Measurements from ENCODE around the gene CFAP299.
"Not testable (repeated sequence)": the region's sequence is repeated elsewhere in the genome, so short reads cannot be mapped to it uniquely, and the experiment has no call there.

The CFAP299 gene

GRCh38 chr4:80732010-80732409, 396.5 kb downstream of the CFAP299 start:
- no peak for DNase-seq (ENCODE audit: insufficient read length, low spot score)
- TF ChIP-seq POU2F2 (IDR thresholded peaks at IDR 0.05; ENCODE audit: low read depth, low read length) = no peak
- TF ChIP-seq POLR2A (IDR thresholded peaks at IDR 0.05; ENCODE audit: low read depth, low read length) = no peak
- TF ChIP-seq SPI1 (IDR thresholded peaks at IDR 0.05; ENCODE audit: low read depth, low read length) = no peak
- TF ChIP-seq TAF1 (IDR thresholded peaks at IDR 0.05; ENCODE audit: low read depth, low read length) = no peak
- TF ChIP-seq POLR2AphosphoS5 (IDR thresholded peaks at IDR 0.05; ENCODE audit: low read depth, low read length) = no peak
- TF ChIP-seq PAX5 (IDR thresholded peaks at IDR 0.05; ENCODE audit: insufficient read depth, low read length, severe bottlenecking) = no peak
- FAIRE-seq = no peak

- DNase-seq (ENCODE audit: insufficient read length, low spot score) (no peak), FAIRE-seq (no peak)
- TF ChIP-seq TAF1 (IDR thresholded peaks at IDR 0.05; ENCODE audit: low read depth, low read length) (no peak), SPI1 (IDR thresholded peaks at IDR 0.05; ENCODE audit: low read depth, low read length) (no peak), POLR2A (IDR thresholded peaks at IDR 0.05; ENCODE audit: low read depth, low read length) (no peak), POLR2AphosphoS5 (IDR thresholded peaks at IDR 0.05; ENCODE audit: low read depth, low read length) (no peak), PAX5 (IDR thresholded peaks at IDR 0.05; ENCODE audit: insufficient read depth, low read length, severe bottlenecking) (no peak), POU2F2 (IDR thresholded peaks at IDR 0.05; ENCODE audit: low read depth, low read length) (no peak)
Measured at GRCh38 chr4:80740375-80740774, 404.8 kb downstream of the CFAP299 start.

GRCh38 chr4:80749558-80749957, 414.0 kb downstream of the CFAP299 start:
- DNase-seq (ENCODE audit: insufficient read length, low spot score); FAIRE-seq: not testable (repeated sequence)

GRCh38 chr4:80751200-80751599, 415.7 kb downstream of the CFAP299 start:
- FAIRE-seq = no peak
- TF ChIP-seq SPI1 (IDR thresholded peaks at IDR 0.05; ENCODE audit: low read depth, low read length) (no peak), POLR2AphosphoS5 (IDR thresholded peaks at IDR 0.05; ENCODE audit: low read depth, low read length) (no peak), TAF1 (IDR thresholded peaks at IDR 0.05; ENCODE audit: low read depth, low read length) (no peak), PAX5 (IDR thresholded peaks at IDR 0.05; ENCODE audit: insufficient read depth, low read length, severe bottlenecking) (no peak), POLR2A (IDR thresholded peaks at IDR 0.05; ENCODE audit: low read depth, low read length) (no peak), POU2F2 (IDR thresholded peaks at IDR 0.05; ENCODE audit: low read depth, low read length) (no peak)
- no peak for DNase-seq (ENCODE audit: insufficient read length, low spot score)

- no peak for DNase-seq (ENCODE audit: insufficient read length, low spot score)
- FAIRE-seq = no peak
- TF ChIP-seq PAX5 (IDR thresholded peaks at IDR 0.05; ENCODE audit: insufficient read depth, low read length, severe bottlenecking) = no peak
- TF ChIP-seq TAF1 (IDR thresholded peaks at IDR 0.05; ENCODE audit: low read depth, low read length) = no peak
- TF ChIP-seq SPI1 (IDR thresholded peaks at IDR 0.05; ENCODE audit: low read depth, low read length) = no peak
- TF ChIP-seq POLR2A (IDR thresholded peaks at IDR 0.05; ENCODE audit: low read depth, low read length) = no peak
- TF ChIP-seq POU2F2 (IDR thresholded peaks at IDR 0.05; ENCODE audit: low read depth, low read length) = no peak
- no peak for TF ChIP-seq POLR2AphosphoS5 (IDR thresholded peaks at IDR 0.05; ENCODE audit: low read depth, low read length)
Measured at GRCh38 chr4:80767944-80768343, 432.4 kb downstream of the CFAP299 start.

- TF ChIP-seq PAX5 (IDR thresholded peaks at IDR 0.05; ENCODE audit: insufficient read depth, low read length, severe bottlenecking) (no peak), POU2F2 (IDR thresholded peaks at IDR 0.05; ENCODE audit: low read depth, low read length) (no peak), SPI1 (IDR thresholded peaks at IDR 0.05; ENCODE audit: low read depth, low read length) (no peak), TAF1 (IDR thresholded peaks at IDR 0.05; ENCODE audit: low read depth, low read length) (no peak), POLR2A (IDR thresholded peaks at IDR 0.05; ENCODE audit: low read depth, low read length) (no peak), POLR2AphosphoS5 (IDR thresholded peaks at IDR 0.05; ENCODE audit: low read depth, low read length) (no peak)
- FAIRE-seq = no peak
- no peak for DNase-seq (ENCODE audit: insufficient read length, low spot score)
Measured at GRCh38 chr4:80776168-80776567, 440.6 kb downstream of the CFAP299 start.

- DNase-seq (ENCODE audit: insufficient read length, low spot score) (no peak), FAIRE-seq (no peak)
- TF ChIP-seq PAX5 (IDR thresholded peaks at IDR 0.05; ENCODE audit: insufficient read depth, low read length, severe bottlenecking) (no peak), POLR2AphosphoS5 (IDR thresholded peaks at IDR 0.05; ENCODE audit: low read depth, low read length) (no peak)
Measured at GRCh38 chr4:80781431-80781830, 445.9 kb downstream of the CFAP299 start.

- DNase-seq (ENCODE audit: insufficient read length, low spot score) (no peak), FAIRE-seq (no peak)
Measured at GRCh38 chr4:80787306-80787705, 451.8 kb downstream of the CFAP299 start.

GRCh38 chr4:80788798-80789197, 453.3 kb downstream of the CFAP299 start:
- FAIRE-seq = no peak
- no peak for DNase-seq (ENCODE audit: insufficient read length, low spot score)
- TF ChIP-seq POLR2A (IDR thresholded peaks at IDR 0.05; ENCODE audit: low read depth, low read length) (no peak), POLR2AphosphoS5 (IDR thresholded peaks at IDR 0.05; ENCODE audit: low read depth, low read length) (no peak), TAF1 (IDR thresholded peaks at IDR 0.05; ENCODE audit: low read depth, low read length) (no peak), POU2F2 (IDR thresholded peaks at IDR 0.05; ENCODE audit: low read depth, low read length) (no peak), PAX5 (IDR thresholded peaks at IDR 0.05; ENCODE audit: insufficient read depth, low read length, severe bottlenecking) (no peak), SPI1 (IDR thresholded peaks at IDR 0.05; ENCODE audit: low read depth, low read length) (no peak)

More at GRCh38 chr4:80787306-80787705, 451.8 kb downstream of the CFAP299 start:
- no peak for TF ChIP-seq SPI1 (IDR thresholded peaks at IDR 0.05; ENCODE audit: low read depth, low read length)
- no peak for TF ChIP-seq POLR2A (IDR thresholded peaks at IDR 0.05; ENCODE audit: low read depth, low read length)
- TF ChIP-seq POU2F2 (IDR thresholded peaks at IDR 0.05; ENCODE audit: low read depth, low read length) = no peak
- no peak for TF ChIP-seq TAF1 (IDR thresholded peaks at IDR 0.05; ENCODE audit: low read depth, low read length)
- no peak for TF ChIP-seq PAX5 (IDR thresholded peaks at IDR 0.05; ENCODE audit: insufficient read depth, low read length, severe bottlenecking)
- no peak for TF ChIP-seq POLR2AphosphoS5 (IDR thresholded peaks at IDR 0.05; ENCODE audit: low read depth, low read length)

- FAIRE-seq = no peak
- no peak for DNase-seq (ENCODE audit: insufficient read length, low spot score)
- TF ChIP-seq POLR2AphosphoS5 (IDR thresholded peaks at IDR 0.05; ENCODE audit: low read depth, low read length) (no peak), PAX5 (IDR thresholded peaks at IDR 0.05; ENCODE audit: insufficient read depth, low read length, severe bottlenecking) (no peak), POU2F2 (IDR thresholded peaks at IDR 0.05; ENCODE audit: low read depth, low read length) (no peak), TAF1 (IDR thresholded peaks at IDR 0.05; ENCODE audit: low read depth, low read length) (no peak), SPI1 (IDR thresholded peaks at IDR 0.05; ENCODE audit: low read depth, low read length) (no peak), POLR2A (IDR thresholded peaks at IDR 0.05; ENCODE audit: low read depth, low read length) (no peak)
Measured at GRCh38 chr4:80790152-80790551, 454.6 kb downstream of the CFAP299 start.

- not testable (repeated sequence) for FAIRE-seq; DNase-seq (ENCODE audit: insufficient read length, low spot score)
Measured at GRCh38 chr4:80793660-80794059, 458.1 kb downstream of the CFAP299 start.

Data from GM12891 (cell line).